GM19351 (cell line): ENCODE data around the gene PKDREJ.
"Not testable (repeated sequence)": the region's sequence is repeated elsewhere in the genome, so short reads cannot be mapped to it uniquely, and the experiment has no call there.

ENCODE experiments used
- ATAC-seq: cut with Tn5 transposase; IDR thresholded peaks from one replicate; pipeline ENCODE4 v1.9.1; 2021; ENCODE audit warnings: mild to moderate bottlenecking, moderate library complexity; ENCODE audit not compliant: unreplicated experiment

Gene PKDREJ

GRCh38 chr22:46263216-46263590 lies at the start of gene PKDREJ:
TSS of gene PKDREJ (minus strand) at chr22:46263343. CDS start at chr22:46263322, 21 bp downstream.
- ATAC-seq = no peak

DNA sequence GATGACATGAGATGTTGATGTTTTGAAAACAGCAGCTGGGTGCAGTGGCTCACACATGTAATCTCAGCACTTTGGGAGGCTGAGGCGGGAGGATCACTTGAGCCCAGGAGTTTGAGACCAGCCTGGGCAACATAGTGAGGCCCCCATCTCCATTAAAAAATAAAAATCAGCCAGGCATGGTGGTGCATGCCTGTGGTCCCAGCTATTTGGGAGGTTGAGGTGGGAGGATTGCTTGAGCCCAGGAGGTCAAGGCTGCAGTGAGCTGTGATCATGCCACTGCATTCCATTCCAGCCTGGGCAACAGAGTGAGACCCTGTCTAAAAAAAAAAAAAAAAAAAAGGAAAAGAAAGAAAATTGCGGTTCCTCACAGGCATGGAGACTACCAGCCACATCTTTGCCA lies 49.7 kb upstream of the PKDREJ start:
- ATAC-seq = not testable (repeated sequence)

GRCh38 chr22:46312056-46312455 lies 48.9 kb upstream of the PKDREJ start:
- no peak for ATAC-seq

DNA sequence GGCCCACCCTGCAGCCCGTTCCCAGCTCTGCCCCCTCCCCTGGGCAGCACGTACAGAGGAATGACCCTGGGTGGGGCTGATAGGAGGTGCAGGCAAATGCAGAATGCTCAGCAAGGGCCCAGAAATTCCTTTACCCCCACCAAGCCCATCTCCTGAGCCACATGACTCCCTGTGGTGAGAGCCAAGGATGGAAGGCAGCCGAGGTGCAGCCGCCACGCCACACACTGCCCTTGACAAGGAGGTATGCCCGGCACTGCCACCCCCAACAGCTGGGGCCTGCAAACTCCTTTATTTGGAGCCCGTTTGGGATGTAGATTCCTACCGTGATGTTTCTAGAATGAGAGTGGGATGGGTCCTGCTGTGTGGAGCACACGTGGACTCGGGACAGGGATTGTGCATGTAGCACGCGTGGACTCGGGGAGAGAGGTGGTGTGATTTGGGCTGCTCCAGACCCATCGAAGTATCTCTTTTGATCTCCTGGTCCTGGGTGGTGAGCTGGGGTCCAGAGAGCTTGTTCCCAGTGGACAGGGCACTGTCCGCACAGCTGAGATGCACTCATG lies 46.5 kb upstream of the PKDREJ start:
- ATAC-seq = no peak

DNA sequence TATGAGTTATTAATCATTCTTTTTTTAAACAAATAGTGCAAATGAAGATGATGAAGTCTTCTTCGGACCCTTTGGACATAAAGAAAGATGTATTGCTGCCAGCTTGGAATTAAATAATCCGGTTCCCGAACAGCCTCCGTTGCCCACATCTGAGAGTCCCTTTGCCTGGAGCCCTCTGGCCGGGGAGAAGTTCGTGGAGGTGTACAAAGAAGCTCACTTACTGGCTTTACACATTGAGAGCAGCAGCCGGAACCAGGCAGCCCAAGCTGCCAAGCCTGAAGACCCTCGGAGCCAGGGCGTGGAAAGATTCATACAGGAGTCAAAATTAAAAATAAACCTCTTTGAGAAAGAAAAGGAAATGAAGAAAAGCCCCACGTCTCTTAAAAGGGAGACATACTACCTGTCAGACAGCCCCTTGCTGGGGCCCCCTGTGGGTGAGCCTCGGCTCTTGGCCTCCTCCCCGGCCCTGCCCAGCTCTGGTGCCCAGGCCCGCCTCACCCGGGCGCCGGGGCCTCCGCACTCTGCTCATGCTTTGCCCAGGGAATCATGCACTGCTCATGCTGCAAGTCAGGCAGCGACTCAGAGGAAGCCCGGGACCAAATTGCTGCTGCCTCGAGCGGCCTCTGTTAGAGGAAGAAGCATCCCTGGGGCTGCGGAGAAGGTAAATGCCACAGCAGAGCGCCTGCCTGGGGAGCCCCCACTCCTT lies 45.3 kb upstream of the PKDREJ start:
- no peak for ATAC-seq

DNA sequence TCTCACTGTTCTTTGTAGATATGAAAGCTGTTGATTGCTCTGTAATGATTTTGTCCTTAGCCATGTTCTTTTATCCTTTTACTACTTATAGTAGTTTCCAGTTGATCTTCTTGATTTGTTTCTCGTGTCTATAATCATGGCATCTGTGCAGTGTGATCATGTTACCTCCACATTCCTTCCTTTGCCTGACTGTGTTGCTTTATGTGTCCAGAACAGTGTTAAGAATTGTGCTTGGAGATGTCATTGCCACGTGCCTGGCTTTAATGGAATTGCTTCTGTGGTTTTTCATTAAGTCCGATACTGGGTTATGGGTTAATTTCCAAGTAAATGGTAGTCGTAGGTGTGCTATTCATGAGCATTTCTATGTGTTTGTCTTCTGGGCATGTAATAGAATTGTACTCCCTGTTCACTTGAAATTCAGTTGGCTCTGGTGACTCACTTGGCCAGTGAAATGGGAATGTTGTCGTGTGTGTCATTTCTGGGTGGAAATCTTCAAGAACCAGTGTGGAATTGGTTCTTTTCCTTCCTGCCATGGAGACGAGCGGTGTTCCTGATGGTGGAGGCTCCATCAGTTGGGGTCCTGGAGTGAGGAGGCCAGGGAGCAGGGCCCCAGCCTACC lies 40.3 kb upstream of the PKDREJ start:
- ATAC-seq = no peak

DNA sequence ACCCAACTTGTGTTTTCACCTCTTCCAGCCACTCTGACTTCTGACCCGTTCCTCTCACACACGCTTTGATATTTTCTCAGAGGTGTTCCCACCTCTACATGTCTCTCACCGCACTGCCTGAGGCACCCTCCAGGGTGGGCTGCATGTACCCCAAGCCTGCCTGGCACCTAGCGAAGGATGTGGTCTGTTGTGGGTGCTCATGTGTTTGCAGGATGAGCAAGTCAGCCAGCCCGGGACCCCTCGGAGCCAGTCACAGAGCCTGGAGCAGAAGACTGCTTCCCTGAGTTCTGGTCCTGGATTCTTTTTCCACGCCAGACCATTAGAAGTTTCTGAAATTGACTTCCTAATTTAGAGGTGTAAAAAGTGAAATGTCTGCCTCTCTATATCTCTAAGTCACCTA lies 37.3 kb upstream of the PKDREJ start:
- no peak for ATAC-seq

DNA sequence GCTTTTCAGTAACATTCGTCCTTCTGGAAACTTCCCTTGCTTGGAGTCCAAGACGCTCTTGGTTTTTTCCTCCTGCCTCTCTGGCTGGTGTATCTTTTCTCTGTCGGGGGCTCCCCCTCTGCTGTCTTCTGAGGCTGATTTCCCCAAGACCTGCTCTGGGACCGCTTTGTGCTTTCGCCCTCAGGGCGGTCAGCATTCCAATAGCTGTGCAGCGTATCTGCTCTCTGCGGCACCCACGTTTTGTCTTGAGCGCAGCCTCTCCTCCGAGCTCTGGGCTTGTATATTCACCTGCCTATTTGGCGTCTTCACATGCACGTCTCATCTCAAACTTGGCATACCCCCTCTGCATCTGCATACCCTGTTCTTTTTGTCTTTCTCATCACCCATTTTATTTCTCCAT lies 36.0 kb upstream of the PKDREJ start:
- ATAC-seq = no peak

DNA sequence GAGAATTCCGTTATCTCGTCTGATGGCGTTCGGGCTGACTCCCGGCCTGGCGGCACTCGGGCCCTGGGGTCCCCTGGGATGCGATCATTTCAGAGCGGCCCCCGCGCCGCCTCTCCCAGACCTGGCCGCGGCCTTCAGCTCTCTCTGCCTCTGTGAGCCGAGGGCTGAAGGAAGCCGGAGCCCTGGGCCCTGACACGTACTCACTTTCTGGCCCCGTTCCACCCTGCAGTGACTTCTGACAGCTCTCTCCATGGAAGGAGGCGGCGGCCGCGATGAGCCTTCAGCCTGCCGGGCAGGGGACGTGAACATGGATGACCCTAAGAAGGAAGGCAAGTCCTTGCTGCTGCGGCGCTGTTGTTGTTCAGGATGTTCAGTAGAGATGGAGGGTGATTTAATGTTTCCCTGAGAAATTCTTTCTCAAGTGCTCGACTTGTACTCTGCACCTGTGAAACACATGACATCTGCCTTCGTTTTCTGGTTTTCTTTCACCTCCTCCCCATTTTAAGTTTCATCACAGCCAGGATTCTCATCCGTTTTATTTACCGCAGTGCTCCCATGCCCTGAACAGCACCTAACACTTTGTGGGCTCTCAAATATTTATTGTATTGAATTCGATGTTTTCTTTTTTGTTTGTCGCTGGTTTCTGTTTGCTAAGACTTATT lies 34.1 kb upstream of the PKDREJ start:
- peak; percentile 17 for ATAC-seq

- peak; percentile 94 for ATAC-seq
These were observed 33.4 kb upstream of the PKDREJ start, which contains the start of gene GTSE1 for GRCh38 chr22:46296257-46297150. TSS of gene GTSE1 (plus strand) at chr22:46296870. CDS start at chr22:46297401, 531 bp downstream.

DNA sequence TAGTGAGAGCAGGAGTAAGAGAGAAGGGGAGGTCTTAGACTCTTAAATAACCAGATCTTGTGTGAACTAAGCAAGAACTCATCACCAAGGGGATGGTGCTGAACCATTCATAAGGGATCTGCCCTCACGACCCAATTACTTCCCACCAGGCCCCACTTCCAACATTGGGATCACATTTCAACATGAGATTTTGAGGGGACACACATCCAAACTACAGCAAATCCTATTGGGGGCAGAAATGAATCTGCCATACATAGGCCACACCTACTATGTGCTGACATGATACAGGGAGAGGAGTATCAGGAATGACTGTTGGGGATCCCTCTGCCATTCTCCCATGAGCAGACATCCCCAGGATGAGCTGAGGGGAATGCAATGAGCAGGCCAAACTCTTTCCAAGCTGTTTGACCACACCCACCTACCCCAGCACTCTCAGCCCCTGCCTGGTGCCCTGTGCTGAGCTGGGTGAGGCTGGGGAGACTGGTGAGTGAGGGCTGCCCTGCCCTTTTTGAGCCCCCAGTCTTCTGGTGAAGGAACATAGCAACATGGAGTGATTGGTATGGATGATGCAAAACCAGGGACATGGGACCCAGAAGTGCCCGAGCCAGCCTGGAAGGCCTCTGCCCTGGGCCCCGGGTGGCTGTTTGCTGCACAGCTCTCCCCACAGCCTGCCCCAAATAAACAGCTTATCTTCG lies 32.3 kb upstream of the PKDREJ start:
- no peak for ATAC-seq

GRCh38 chr22:46294784-46295183 lies 31.6 kb upstream of the PKDREJ start:
- no peak for ATAC-seq

DNA sequence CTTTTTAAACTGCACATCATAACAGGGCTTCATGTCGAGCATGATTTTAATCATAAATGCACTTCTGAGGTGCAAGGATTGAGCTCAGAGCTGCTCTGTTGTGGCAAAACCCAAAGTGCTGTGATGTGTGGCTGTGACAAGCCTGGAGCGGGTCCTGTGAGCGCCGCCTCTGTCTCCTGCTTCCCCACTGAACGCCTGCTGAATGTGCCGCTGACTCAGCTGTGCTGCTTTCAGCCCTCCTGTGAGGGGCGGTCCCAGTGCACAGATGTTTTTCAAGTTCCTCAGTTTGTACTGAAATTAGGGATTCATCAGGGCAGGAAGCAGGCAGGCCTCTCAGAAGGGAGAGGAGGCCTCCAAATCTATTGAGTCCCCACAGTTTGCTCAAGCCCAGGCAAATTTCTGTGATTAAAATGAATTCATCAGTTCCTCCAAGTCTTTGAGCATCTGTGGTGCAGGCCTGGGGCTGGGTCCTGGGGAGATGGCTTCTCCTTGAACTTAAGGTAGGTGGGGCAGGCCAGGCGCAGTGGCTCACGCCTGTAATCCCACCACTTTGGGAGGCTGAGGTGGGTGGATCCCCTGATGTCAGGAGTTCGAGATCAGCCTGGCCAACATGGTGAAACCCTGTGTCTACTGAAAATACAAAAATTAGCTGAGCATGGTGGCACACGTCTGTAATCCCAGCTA lies 30.6 kb upstream of the PKDREJ start:
- no peak for ATAC-seq

GRCh38 chr22:46292732-46293131 lies 29.6 kb upstream of the PKDREJ start:
- no peak for ATAC-seq

- no peak for ATAC-seq
These were observed 29.0 kb upstream of the PKDREJ start for GRCh38 chr22:46292173-46292572.

GRCh38 chr22:46290843-46291785 lies 28.0 kb upstream of the PKDREJ start:
- no peak for ATAC-seq

- no peak for ATAC-seq
These were observed 27.1 kb upstream of the PKDREJ start for GRCh38 chr22:46290121-46290842.
